WTC11 (cell line): Measurements from ENCODE around the gene UBN1.

Experiments
- CTCF ChIP-seq: fragments of 200-600 bp; IDR thresholded peaks from 2 replicates; pipeline ENCODE4 v1.8.0; 2022; ENCODE audit warnings: antibody characterized with exemption
- JUN ChIP-seq: sonication (generic); formaldehyde crosslinking; IDR thresholded peaks from 2 replicates; pipeline ENCODE4 v1.8.0; 2023; ENCODE audit warnings: mild to moderate bottlenecking, missing genetic modification reagents
- KAT7 ChIP-seq: sonication (generic); formaldehyde crosslinking; IDR thresholded peaks from 2 replicates; pipeline ENCODE4 v1.8.1; 2023; ENCODE audit warnings: missing genetic modification reagents, mild to moderate bottlenecking, borderline replicate concordance
- NR2C2 ChIP-seq: sonication (generic); formaldehyde crosslinking; IDR thresholded peaks from 2 replicates; pipeline ENCODE4 v1.8.0; 2022; ENCODE audit warnings: mild to moderate bottlenecking, missing genetic modification reagents
- RELA ChIP-seq: sonication (generic); formaldehyde crosslinking; IDR thresholded peaks from 2 replicates; pipeline ENCODE4 v1.8.1; 2022; ENCODE audit warnings: missing genetic modification reagents, mild to moderate bottlenecking, borderline replicate concordance

- TF ChIP-seq RELA (CRISPR knock-in tag): no peak
- no peak for TF ChIP-seq CTCF
- no peak for TF ChIP-seq JUN (CRISPR knock-in tag)
- TF ChIP-seq NR2C2 (CRISPR knock-in tag): no peak
- no peak for TF ChIP-seq KAT7 (CRISPR knock-in tag)
These were observed 32.6 kb upstream of the UBN1 start for GRCh38 chr16:4814542-4815173.
